ENCODE data around the gene IRAK3. TPM values are rescaled to one million over a fixed set of nuclear protein-coding genes. Genes with fewer than 3 reads are reported as not detected.
A peak's percentile ranks its signal among the peaks of the same experiment; 100 is the strongest.

Gene IRAK3
- total RNA-seq, 4 donors from 2014 or later, result 12.2 to 21.5 (median 13.6) TPM

- no peak for DNase-seq (ENCODE audit: extremely low spot score)
- no peak for TF ChIP-seq POLR2AphosphoS5 (IDR thresholded peaks at IDR 0.05)
- peak; percentile 49 to 70 (median 54) for TF ChIP-seq CTCF (IDR thresholded peaks at IDR 0.05)
- TF ChIP-seq POLR2A (IDR thresholded peaks at IDR 0.05; ENCODE audit: low read depth), result no peak
- Histone ChIP-seq H3K4me3 (no peak overlapping the region), H3K27me3 (peaks cover 0 to 3% (median 0%) of the 10 kb centered on the region in 4 donors), H3K36me3 (no peaks in the 10 kb centered on the region), H3K9me3 (no peaks in the 10 kb centered on the region), H3K4me1 (no peaks in the 10 kb centered on the region), H3K27ac (replicated peaks in 1 of 4) (no peak overlapping the region)
- intact Hi-C loops (cut with DNase I), result loop anchor here (10.0 kb wide), 3 partner anchors 135 to 595 kb away; no protein-coding TSS in a partner anchor
- WGBS, result 58% methylated on average over 5 of the region's 5 CpGs
Observed at GRCh38 chr12:66269757-66270383, 80.9 kb downstream of the IRAK3 start.

GRCh38 chr12:66270613-66271012 lies 81.6 kb downstream of the IRAK3 start:
- Histone ChIP-seq H3K27me3 (peaks cover 0 to 3% (median 0%) of the 10 kb centered on the region in 4 donors), H3K4me3 (no peak overlapping the region), H3K9me3 (no peaks in the 10 kb centered on the region), H3K4me1 (no peaks in the 10 kb centered on the region), H3K36me3 (no peaks in the 10 kb centered on the region), H3K27ac (replicated peaks in 1 of 4) (no peak overlapping the region)
- 91% methylated on average over 1 of the region's 1 CpG for WGBS
- no peak for TF ChIP-seq EP300 (IDR thresholded peaks at IDR 0.05)
- no peak for TF ChIP-seq CTCF (IDR thresholded peaks at IDR 0.05)
- TF ChIP-seq POLR2A (IDR thresholded peaks at IDR 0.05; ENCODE audit: low read depth), result no peak
- TF ChIP-seq POLR2AphosphoS5 (IDR thresholded peaks at IDR 0.05), result no peak
- no peak for DNase-seq (ENCODE audit: extremely low spot score)
- intact Hi-C loops (cut with DNase I), result loop anchor here (10.0 kb wide), 1 partner anchor 134 kb away; no protein-coding TSS in a partner anchor

- no peaks in the 10 kb centered on the region for H3K4me1 ChIP-seq
- 63% methylated on average over 3 of the region's 3 CpGs for WGBS
- no peak for DNase-seq (ENCODE audit: extremely low spot score)
- no peak overlapping the region for H3K4me3 ChIP-seq
- H3K27me3 ChIP-seq, result peaks cover 0 to 3% (median 0%) of the 10 kb centered on the region in 4 donors
- TF ChIP-seq POLR2A (IDR thresholded peaks at IDR 0.05; ENCODE audit: low read depth) (no peak), POLR2AphosphoS5 (IDR thresholded peaks at IDR 0.05) (no peak)
- H3K27ac ChIP-seq (replicated peaks in 1 of 4), result no peak overlapping the region
- no peaks in the 10 kb centered on the region for H3K36me3 ChIP-seq
- no peaks in the 10 kb centered on the region for H3K9me3 ChIP-seq
- intact Hi-C loops (cut with DNase I), result loop anchor here (10.0 kb wide), 1 partner anchor 132 kb away; no protein-coding TSS in a partner anchor
Observed at GRCh38 chr12:66272650-66273049, 83.6 kb downstream of the IRAK3 start.

- TF ChIP-seq POLR2AphosphoS5 (IDR thresholded peaks at IDR 0.05), result no peak
- TF ChIP-seq CTCF (IDR thresholded peaks at IDR 0.05), result no peak
- no peak for TF ChIP-seq EP300 (IDR thresholded peaks at IDR 0.05)
- no peak for TF ChIP-seq POLR2A (IDR thresholded peaks at IDR 0.05; ENCODE audit: low read depth)
- H3K4me3 ChIP-seq, result no peak overlapping the region
- peaks cover 0 to 3% (median 0%) of the 10 kb centered on the region in 4 donors for H3K27me3 ChIP-seq
- H3K9me3 ChIP-seq, result no peaks in the 10 kb centered on the region
- H3K27ac ChIP-seq (replicated peaks in 1 of 4), result no peak overlapping the region
- WGBS, result 79% methylated on average over 1 of the region's 1 CpG
- DNase-seq (ENCODE audit: extremely low spot score), result no peak
- no peaks in the 10 kb centered on the region for H3K36me3 ChIP-seq
- intact Hi-C loops (cut with DNase I), result loop anchor here (10.0 kb wide), 1 partner anchor 132 kb away; no protein-coding TSS in a partner anchor
- H3K4me1 ChIP-seq, result no peaks in the 10 kb centered on the region
Observed at GRCh38 chr12:66273147-66273546, 84.1 kb downstream of the IRAK3 start.

GRCh38 chr12:66275040-66275439 lies 86.0 kb downstream of the IRAK3 start:
- WGBS, result 78% methylated on average over 2 of the region's 2 CpGs
- H3K4me3 ChIP-seq, result no peak overlapping the region
- H3K36me3 ChIP-seq, result no peaks in the 10 kb centered on the region
- intact Hi-C loops (cut with DNase I), result loop anchor here (10.0 kb wide), 1 partner anchor 130 kb away; no protein-coding TSS in a partner anchor
- no peak for DNase-seq (ENCODE audit: extremely low spot score)
- no peak overlapping the region for H3K27ac ChIP-seq (replicated peaks in 1 of 4)
- no peak for TF ChIP-seq EP300 (IDR thresholded peaks at IDR 0.05)
- no peak for TF ChIP-seq CTCF (IDR thresholded peaks at IDR 0.05)
- no peak for TF ChIP-seq POLR2A (IDR thresholded peaks at IDR 0.05; ENCODE audit: low read depth)
- TF ChIP-seq POLR2AphosphoS5 (IDR thresholded peaks at IDR 0.05), result no peak
- no peaks in the 10 kb centered on the region for H3K4me1 ChIP-seq
- no peaks in the 10 kb centered on the region for H3K27me3 ChIP-seq
- no peaks in the 10 kb centered on the region for H3K9me3 ChIP-seq

Data from esophagus muscularis mucosa (tissue), 4 donors.